B cell (primary cell): ENCODE results near the gene NEK11. TPM values are rescaled to one million over a fixed set of nuclear protein-coding genes. Genes with fewer than 3 reads are reported as not detected.

Experiments used
- ATAC-seq: fragments of 200-7000 bp; cut with Tn5 transposase; one replicate; pipeline ENCODE4 v1.10.0; 2021; ENCODE audit warnings: low read depth, mild to moderate bottlenecking, moderate number of reproducible peaks, moderate library complexity
- CTCF ChIA-PET: fragments of 350-600 bp; sonication (Branson Sonifier 250); formaldehyde crosslinking; loops from one replicate; lab custom pipeline; 2021; ENCODE audit warnings: antibody characterized with exemption, inconsistent platforms; lab: Charles Lee
- POLR2A ChIA-PET: fragments of 350-600 bp; sonication (Branson Sonifier 250); formaldehyde crosslinking; loops from one replicate; lab custom pipeline; 2021; ENCODE audit warnings: antibody characterized with exemption; lab: Charles Lee
- DNase-seq: peaks from one replicate; pipeline ENCODE4 v3.0.0; 2013
- H2AFZ ChIP-seq: 2 replicates; pipeline ENCODE4 v1.6.1; 2012; ENCODE audit warnings: mild to moderate bottlenecking, low read depth, low read length; ENCODE audit not compliant: insufficient read depth, poor library complexity, severe bottlenecking
- H3K27ac ChIP-seq, 2 donors: 1 replicate in 1 of 2; 2 replicates in 1 of 2; pipeline ENCODE4 v1.5.1; 2012 to 2013; ENCODE audit warnings: low read length in 2 of 2, mild to moderate bottlenecking in 2 of 2, moderate library complexity in 1 of 2
- H3K27me3 ChIP-seq, 4 experiments: fragments of 200-600 bp in 1 of 4; sonication (generic) in 1 of 4; replicated peaks in 1 of 4; 1 replicate in 2 of 4; 2 replicates in 2 of 4; pipeline versions ENCODE4 v1.6.1 to v1.7.0; 2013 to 2016; ENCODE audit warnings: low read length in 3 of 4, mild to moderate bottlenecking in 2 of 4, mixed read lengths in 1 of 4, moderate library complexity in 1 of 4; ENCODE audit not compliant: insufficient read depth in 4 of 4, control insufficient read depth in 3 of 4; ENCODE audit errors: control extremely low read depth in 1 of 4
- H3K36me3 ChIP-seq, 2 experiments: replicated peaks in 1 of 2; 1 replicate in 1 of 2; 2 replicates in 1 of 2; pipeline versions ENCODE4 v1.6.1 to v1.7.1; 2013; ENCODE audit warnings: low read length in 1 of 2; ENCODE audit not compliant: insufficient read depth in 2 of 2, control insufficient read depth in 1 of 2; ENCODE audit errors: control extremely low read depth in 1 of 2, extremely low read depth in 1 of 2
- H3K4me1 ChIP-seq, 2 donors: fragments of 200-600 bp in 1 of 2; sonication (generic) in 1 of 2; 1 replicate in 1 of 2; 2 replicates in 1 of 2; pipeline versions ENCODE4 v1.5.1 to v1.6.1; 2013 to 2017; ENCODE audit warnings: low read length in 2 of 2; ENCODE audit not compliant: control insufficient read depth in 2 of 2, insufficient read depth in 2 of 2
- H3K4me2 ChIP-seq: replicated peaks from 2 replicates; pipeline ENCODE3; 2012; ENCODE audit warnings: mild to moderate bottlenecking, low read depth, low read length; ENCODE audit not compliant: poor library complexity, severe bottlenecking
- H3K4me3 ChIP-seq, 5 experiments: fragments of 200-600 bp in 1 of 5; sonication (generic) in 1 of 5; 1 replicate in 3 of 5; 2 replicates in 2 of 5; pipeline versions ENCODE4 v1.5.1 to v1.7.0; 2011 to 2016; ENCODE audit warnings: low read length in 4 of 5, mild to moderate bottlenecking in 4 of 5, low read depth in 2 of 5, control low read depth in 1 of 5, moderate library complexity in 1 of 5; ENCODE audit not compliant: insufficient read depth in 1 of 5; ENCODE audit errors: control extremely low read depth in 1 of 5, extremely low read depth in 1 of 5
- H3K79me2 ChIP-seq: fragments of 200-600 bp; sonication (generic); one replicate; pipeline ENCODE4 v1.6.0; 2016; ENCODE audit warnings: low read length; ENCODE audit not compliant: control insufficient read depth, insufficient read depth
- H3K9ac ChIP-seq: fragments of 200-600 bp; sonication (generic); 2 replicates; pipeline ENCODE4 v1.6.1; 2017; ENCODE audit warnings: mild to moderate bottlenecking, low read length, moderate library complexity
- H3K9me3 ChIP-seq, 3 donors: one replicate each; pipeline versions ENCODE4 v1.6.1 to v1.7.1; 2013; ENCODE audit warnings: low read length in 2 of 3; ENCODE audit not compliant: control insufficient read depth in 2 of 3, insufficient read depth in 1 of 3; ENCODE audit errors: control extremely low read depth in 1 of 3
- H4K20me1 ChIP-seq: 2 replicates; pipeline ENCODE4 v1.6.0; 2012; ENCODE audit warnings: mild to moderate bottlenecking, low read length; ENCODE audit not compliant: insufficient read depth, control insufficient read depth, poor library complexity, severe bottlenecking
- H3K27ac Mint-ChIP-seq: one replicate; pipeline ENCODE4 v1.8.0; 2021; ENCODE audit warnings: mixed read lengths
- H3K27me3 Mint-ChIP-seq: one replicate; pipeline ENCODE4 v1.8.0; 2021; ENCODE audit warnings: mixed read lengths
- H3K4me1 Mint-ChIP-seq: one replicate; pipeline ENCODE4 v1.8.0; 2021; ENCODE audit warnings: mixed read lengths
- H3K4me3 Mint-ChIP-seq: one replicate; pipeline ENCODE4 v1.8.0; 2021; ENCODE audit warnings: mixed read lengths
- H3K9me3 Mint-ChIP-seq: one replicate; pipeline ENCODE4 v1.8.0; 2022; ENCODE audit warnings: mixed read lengths; ENCODE audit not compliant: insufficient read depth
- EZH2 ChIP-seq: IDR thresholded peaks from 2 replicates; pipeline ENCODE4 v1.6.1; 2012; ENCODE audit warnings: borderline replicate concordance, low read depth, mild to moderate bottlenecking, moderate library complexity, low read length; ENCODE audit not compliant: insufficient read depth, poor library complexity, severe bottlenecking
- WGBS: methylation state at CpG from one replicate; pipeline ENCODE4 v1.1.5; 2013; ENCODE audit warnings: missing lambda C conversion rate; ENCODE audit not compliant: insufficient coverage; 5-methylcytosine and 5-hydroxymethylcytosine counted together
- intact Hi-C: fragments of 100-400 bp; cut with micrococcal nuclease; formaldehyde crosslinking; loops from one replicate; pipeline ENCODE4 v1.10.0; 2022
- polyA plus RNA-seq: library from polyadenylated mRNA; depleted of rRNA; stranded (reverse); fragments of >200 nt; gene quantifications from 2 replicates; pipeline ENCODE4 v1.2.3, GENCODE V29; 2012
- total RNA-seq, 2 donors: library from RNA; stranded (reverse); fragments of 120-200 nt in 1 of 2; gene quantifications; 1 replicate in 1 of 2; 2 replicates in 1 of 2; pipeline versions ENCODE4 v1.2.3 to v1.2.4, GENCODE V29; 2013 to 2022
- TF ChIP-seq, protein P1 (sequence below): fragments of 200-600 bp; IDR thresholded peaks from one replicate; pipeline ENCODE4 v1.8.0; 2022; ENCODE audit warnings: antibody characterized with exemption, mild to moderate bottlenecking

Gene NEK11
- total and polyA plus RNA-seq, 2 donors (not counting 1 experiment from before 2014, with no cell fraction given): 1.00 to 7.7 TPM

DNA sequence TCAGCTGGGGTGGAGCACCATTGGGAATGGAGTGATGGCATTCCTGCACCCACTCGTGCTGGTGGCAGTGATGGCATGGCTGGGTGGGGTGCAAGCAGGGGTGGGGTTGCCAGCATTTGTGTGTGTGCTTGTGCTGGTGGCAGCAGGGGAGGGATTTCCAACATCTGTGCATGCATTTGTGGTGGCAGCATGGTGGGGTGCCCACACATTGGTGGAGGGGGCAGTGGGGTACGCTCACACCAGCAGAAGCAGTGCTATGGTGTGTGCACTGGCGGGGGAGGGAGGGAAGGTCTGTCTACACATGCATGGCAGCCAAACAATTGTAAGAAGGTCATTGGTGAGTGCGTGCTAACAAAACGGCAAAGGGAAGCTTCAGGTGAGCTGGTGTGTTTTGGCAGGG lies 278.2 kb downstream of the NEK11 start:
- Histone ChIP-seq H4K20me1 (no peaks in the 10 kb centered on the region), H3K4me2 (no peak overlapping the region), H3K36me3 (no peaks in the 10 kb centered on the region), H3K9me3 (peaks cover 0 to 1% (median 0%) of the 10 kb centered on the region in 3 donors), H3K27ac (no peak overlapping the region), H2AFZ (no peak overlapping the region), H3K79me2 (no peaks in the 10 kb centered on the region), H3K4me1 (no peaks in the 10 kb centered on the region), H3K4me3 (no peak overlapping the region), H3K9ac (no peak overlapping the region), H3K27me3 (peaks cover 0 to 3% (median 0%) of the 10 kb centered on the region in 4 experiments)
- H3K4me3 Mint-ChIP-seq: no peak overlapping the region
- ATAC-seq (no peak), DNase-seq (no peak)
- ChIA-PET CTCF (no interaction called here), POLR2A (no interaction called here)
- H3K27me3 Mint-ChIP-seq: peaks cover 29% of the 10 kb centered on the region
- peaks cover 3% of the 10 kb centered on the region for H3K9me3 Mint-ChIP-seq
- no peak overlapping the region for H3K27ac Mint-ChIP-seq
- TF ChIP-seq, protein P1, sequence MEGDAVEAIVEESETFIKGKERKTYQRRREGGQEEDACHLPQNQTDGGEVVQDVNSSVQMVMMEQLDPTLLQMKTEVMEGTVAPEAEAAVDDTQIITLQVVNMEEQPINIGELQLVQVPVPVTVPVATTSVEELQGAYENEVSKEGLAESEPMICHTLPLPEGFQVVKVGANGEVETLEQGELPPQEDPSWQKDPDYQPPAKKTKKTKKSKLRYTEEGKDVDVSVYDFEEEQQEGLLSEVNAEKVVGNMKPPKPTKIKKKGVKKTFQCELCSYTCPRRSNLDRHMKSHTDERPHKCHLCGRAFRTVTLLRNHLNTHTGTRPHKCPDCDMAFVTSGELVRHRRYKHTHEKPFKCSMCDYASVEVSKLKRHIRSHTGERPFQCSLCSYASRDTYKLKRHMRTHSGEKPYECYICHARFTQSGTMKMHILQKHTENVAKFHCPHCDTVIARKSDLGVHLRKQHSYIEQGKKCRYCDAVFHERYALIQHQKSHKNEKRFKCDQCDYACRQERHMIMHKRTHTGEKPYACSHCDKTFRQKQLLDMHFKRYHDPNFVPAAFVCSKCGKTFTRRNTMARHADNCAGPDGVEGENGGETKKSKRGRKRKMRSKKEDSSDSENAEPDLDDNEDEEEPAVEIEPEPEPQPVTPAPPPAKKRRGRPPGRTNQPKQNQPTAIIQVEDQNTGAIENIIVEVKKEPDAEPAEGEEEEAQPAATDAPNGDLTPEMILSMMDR: no peak
- no peak for TF ChIP-seq EZH2
- WGBS: 95% methylated on average over 5 of the region's 5 CpGs
- no peaks in the 10 kb centered on the region for H3K4me1 Mint-ChIP-seq
- intact Hi-C loops: no loop called here

GRCh38 chr3:131306242-131306641 lies 279.6 kb downstream of the NEK11 start:
- ATAC-seq: no peak
- H3K9ac ChIP-seq: no peak overlapping the region
- TF ChIP-seq EZH2: no peak
- TF ChIP-seq, protein P1: no peak
- Mint-ChIP-seq H3K4me1 (no peaks in the 10 kb centered on the region), H3K4me3 (no peak overlapping the region), H3K9me3 (no peaks in the 10 kb centered on the region), H3K27me3 (peaks cover 29% of the 10 kb centered on the region), H3K27ac (no peak overlapping the region)
- ChIA-PET CTCF (no interaction called here), POLR2A (no interaction called here)
- H3K9me3 ChIP-seq: peaks cover 0 to 1% (median 0%) of the 10 kb centered on the region in 3 donors
- intact Hi-C loops: no loop called here
- H3K36me3 ChIP-seq: no peaks in the 10 kb centered on the region
- H4K20me1 ChIP-seq: no peaks in the 10 kb centered on the region
- H3K4me2 ChIP-seq: no peak overlapping the region
- H3K4me1 ChIP-seq: no peaks in the 10 kb centered on the region
- no peak overlapping the region for H3K4me3 ChIP-seq
- peaks cover 0 to 3% (median 0%) of the 10 kb centered on the region in 4 experiments for H3K27me3 ChIP-seq
- H3K27ac ChIP-seq: no peak overlapping the region
- H2AFZ ChIP-seq: no peak overlapping the region
- no peak for DNase-seq
- H3K79me2 ChIP-seq: no peaks in the 10 kb centered on the region
